GM12878 (cell line): ENCODE measurements around the gene UST. TPM values are rescaled to one million over a fixed set of nuclear protein-coding genes. Genes with fewer than 3 reads are reported as not detected.

ENCODE experiments used
- BHLHE40 ChIP-seq, 2 experiments: fragments of 450-650 bp in 1 of 2; IDR thresholded peaks; 2 replicates each; pipeline ENCODE4 v1.6.1; 2011 to 2017; ENCODE audit warnings: low read depth in 2 of 2, borderline replicate concordance in 1 of 2, improper control_type of control experiment in 1 of 2, low read length in 1 of 2, mild to moderate bottlenecking in 1 of 2
- CBX3 ChIP-seq: fragments of 200-600 bp; sonication (generic); IDR thresholded peaks from 2 replicates; pipeline ENCODE4 v1.6.1; 2016; ENCODE audit warnings: low read depth, borderline replicate concordance
- KLF5 ChIP-seq: fragments of 450-650 bp; IDR thresholded peaks from 2 replicates; pipeline ENCODE4 v1.6.1; 2014; ENCODE audit warnings: mild to moderate bottlenecking; ENCODE audit not compliant: partially characterized antibody
- MYB ChIP-seq: fragments of 150-350 bp; IDR thresholded peaks from 2 replicates; pipeline ENCODE4 v1.6.1; 2014; ENCODE audit warnings: mild to moderate bottlenecking, low read depth, low read length, borderline replicate concordance
- NR2F1 ChIP-seq: fragments of 450-650 bp; conservative IDR thresholded peaks from 2 replicates; pipeline ENCODE4 v1.6.1; 2017; ENCODE audit warnings: mild to moderate bottlenecking
- NRF1 ChIP-seq: conservative IDR thresholded peaks from 2 replicates; pipeline ENCODE4 v1.6.1; 2011; ENCODE audit warnings: mild to moderate bottlenecking, low read depth, low read length, improper control_type of control experiment
- SMAD1 ChIP-seq: fragments of 450-650 bp; IDR thresholded peaks from 2 replicates; pipeline ENCODE4 v1.6.1; 2018; ENCODE audit warnings: mild to moderate bottlenecking, low read depth; ENCODE audit not compliant: partially characterized antibody
- SPI1 ChIP-seq: IDR thresholded peaks from 2 replicates; pipeline ENCODE4 v1.6.1; 2011; ENCODE audit warnings: low read depth, mild to moderate bottlenecking, low read length, moderate library complexity, borderline replicate concordance; ENCODE audit not compliant: insufficient read depth
- STAT3 ChIP-seq: IDR thresholded peaks from 2 replicates; pipeline ENCODE4 v1.6.1; 2011; ENCODE audit warnings: low read depth, low read length, improper control_type of control experiment
- SUZ12 ChIP-seq: fragments of 200-600 bp; sonication (generic); IDR thresholded peaks from one replicate; pipeline ENCODE4 v1.6.1; 2018; ENCODE audit warnings: antibody characterized with exemption, mild to moderate bottlenecking; ENCODE audit not compliant: unreplicated experiment
- TCF3 ChIP-seq: IDR thresholded peaks from 2 replicates; pipeline ENCODE4 v1.6.1; 2012; ENCODE audit warnings: low read depth, mild to moderate bottlenecking, low read length, borderline replicate concordance; ENCODE audit not compliant: insufficient read depth
- ZNF592 ChIP-seq: fragments of 450-650 bp; IDR thresholded peaks from 2 replicates; pipeline ENCODE4 v1.6.1; 2017; ENCODE audit warnings: mild to moderate bottlenecking, moderate library complexity
- ZSCAN29 ChIP-seq: fragments of 450-650 bp; IDR thresholded peaks from 2 replicates; pipeline ENCODE4 v1.6.1; 2017; ENCODE audit warnings: mild to moderate bottlenecking, moderate library complexity
- polyA plus RNA-seq, 11 experiments: library from polyadenylated mRNA; depleted of rRNA in 4 of 11; unstranded in 6 of 11; stranded (reverse) in 5 of 11; fragments of >200 nt; fragmentation: Nextera tagmentation in 4 of 11; fragmentation: Illumina TruSeq in 1 of 11; extraction: Ambion mirVana in 4 of 11; extraction: Trizol in 1 of 11; gene quantifications; 1 replicate in 1 of 11; 2 replicates in 10 of 11; pipeline versions ENCODE4 v1.2.1 to v1.2.3, GENCODE V29; 2011 to 2016; ENCODE audit warnings: inconsistent platforms in 2 of 11, missing spikeins in 2 of 11, low read depth in 1 of 11
- total RNA-seq, 4 experiments: library from RNA; depleted of rRNA in 3 of 4; stranded (reverse); fragments of >200 nt in 3 of 4; fragmentation: Illumina TruSeq in 1 of 4; extraction: Trizol in 1 of 4; gene quantifications; 2 replicates each; pipeline versions ENCODE4 v1.2.1 to v1.2.3, GENCODE V29; 2013 to 2021

Gene UST
- total and polyA plus RNA-seq, 10 of the 15 experiments (the other 5 are each of a cell fraction or from before 2014, with no cell fraction given): 0.74 to 43.3 (median 2.2) TPM

GRCh38 chr6:148829415-148830101 lies 82.7 kb downstream of the UST start (continued):
- no peak for TF ChIP-seq ZNF592
- TF ChIP-seq KLF5: no peak
- no peak for TF ChIP-seq MYB
- no peak for TF ChIP-seq SMAD1
- TF ChIP-seq ZSCAN29: no peak
- no peak for TF ChIP-seq CBX3
- no peak for TF ChIP-seq SPI1
- no peak for TF ChIP-seq STAT3
- TF ChIP-seq SUZ12: no peak
- TF ChIP-seq BHLHE40 (IDR thresholded peaks at IDR 0.05; ENCODE audit: borderline replicate concordance in 1 of 2, low read depth in 2 of 2, low read length in 1 of 2): no peak
- TF ChIP-seq TCF3: no peak
- TF ChIP-seq NRF1: no peak
- TF ChIP-seq NR2F1: no peak
